ENCODE results near the gene ISYNA1.

DNA sequence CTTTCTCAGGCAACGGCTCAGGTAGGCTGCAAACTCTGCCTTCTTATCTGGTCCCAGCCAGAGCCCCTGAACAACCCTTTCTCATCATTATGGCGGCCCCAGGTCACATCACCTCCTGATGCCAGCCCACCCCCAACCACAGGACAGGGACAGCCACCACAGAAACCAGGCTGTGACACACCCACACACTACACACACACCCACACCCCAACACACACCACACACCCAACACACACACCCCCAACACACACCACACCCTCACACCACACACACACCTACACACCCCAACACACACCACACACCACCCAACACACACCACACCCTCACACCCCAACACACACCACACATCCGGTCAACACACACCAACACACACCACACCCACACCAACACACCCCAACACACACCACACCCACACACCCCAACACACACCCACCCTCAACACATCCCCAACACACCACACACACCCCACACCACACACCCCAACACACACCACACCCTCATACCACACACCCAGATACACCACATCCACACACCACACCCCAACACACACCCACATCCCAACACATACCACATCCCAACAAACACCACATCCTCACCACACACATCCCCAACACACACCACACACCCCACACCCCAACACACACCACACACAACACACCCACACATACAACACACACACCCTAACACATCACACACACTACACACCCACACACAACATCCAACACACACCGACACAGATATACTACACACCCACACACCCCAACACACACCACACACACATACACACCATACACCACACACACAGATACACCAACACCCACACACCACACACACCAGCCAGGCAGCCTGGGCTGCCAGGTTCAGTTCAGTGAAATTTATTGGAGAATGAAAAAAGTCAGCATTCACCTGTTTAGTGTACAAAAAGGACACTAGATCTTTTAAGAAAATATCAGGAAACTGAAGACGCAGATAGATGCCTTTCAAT is 4.2 kb upstream of the ISYNA1 start:
- TF ChIP-seq, protein P1, sequence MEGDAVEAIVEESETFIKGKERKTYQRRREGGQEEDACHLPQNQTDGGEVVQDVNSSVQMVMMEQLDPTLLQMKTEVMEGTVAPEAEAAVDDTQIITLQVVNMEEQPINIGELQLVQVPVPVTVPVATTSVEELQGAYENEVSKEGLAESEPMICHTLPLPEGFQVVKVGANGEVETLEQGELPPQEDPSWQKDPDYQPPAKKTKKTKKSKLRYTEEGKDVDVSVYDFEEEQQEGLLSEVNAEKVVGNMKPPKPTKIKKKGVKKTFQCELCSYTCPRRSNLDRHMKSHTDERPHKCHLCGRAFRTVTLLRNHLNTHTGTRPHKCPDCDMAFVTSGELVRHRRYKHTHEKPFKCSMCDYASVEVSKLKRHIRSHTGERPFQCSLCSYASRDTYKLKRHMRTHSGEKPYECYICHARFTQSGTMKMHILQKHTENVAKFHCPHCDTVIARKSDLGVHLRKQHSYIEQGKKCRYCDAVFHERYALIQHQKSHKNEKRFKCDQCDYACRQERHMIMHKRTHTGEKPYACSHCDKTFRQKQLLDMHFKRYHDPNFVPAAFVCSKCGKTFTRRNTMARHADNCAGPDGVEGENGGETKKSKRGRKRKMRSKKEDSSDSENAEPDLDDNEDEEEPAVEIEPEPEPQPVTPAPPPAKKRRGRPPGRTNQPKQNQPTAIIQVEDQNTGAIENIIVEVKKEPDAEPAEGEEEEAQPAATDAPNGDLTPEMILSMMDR (conservative IDR thresholded peaks at IDR 0.05; ENCODE audit: low read depth in 2 of 2), result no peak
- TF ChIP-seq ZNF114 (CRISPR knock-in tag; IDR thresholded peaks at IDR 0.05) (no peak), EZH2phosphoT487 (IDR thresholded peaks at IDR 0.05; ENCODE audit: unreplicated experiment) (no peak), POLR2AphosphoS5 (IDR thresholded peaks at IDR 0.05; ENCODE audit: low read depth) (no peak), EZH2 (IDR thresholded peaks at IDR 0.05; ENCODE audit: low read depth, unreplicated experiment) (no peak), JUNB (IDR thresholded peaks at IDR 0.05; ENCODE audit: unreplicated experiment) (no peak), CREB1 (CRISPR knock-in tag; IDR thresholded peaks at IDR 0.05; ENCODE audit: low read depth) (no peak), NANOG (IDR thresholded peaks at IDR 0.05; ENCODE audit: borderline replicate concordance) (no peak), ZNF331 (CRISPR knock-in tag; IDR thresholded peaks at IDR 0.05; ENCODE audit: low read depth) (no peak), STAT1 (IDR thresholded peaks at IDR 0.05; ENCODE audit: unreplicated experiment) (no peak)
- TF ChIP-seq, protein P2, sequence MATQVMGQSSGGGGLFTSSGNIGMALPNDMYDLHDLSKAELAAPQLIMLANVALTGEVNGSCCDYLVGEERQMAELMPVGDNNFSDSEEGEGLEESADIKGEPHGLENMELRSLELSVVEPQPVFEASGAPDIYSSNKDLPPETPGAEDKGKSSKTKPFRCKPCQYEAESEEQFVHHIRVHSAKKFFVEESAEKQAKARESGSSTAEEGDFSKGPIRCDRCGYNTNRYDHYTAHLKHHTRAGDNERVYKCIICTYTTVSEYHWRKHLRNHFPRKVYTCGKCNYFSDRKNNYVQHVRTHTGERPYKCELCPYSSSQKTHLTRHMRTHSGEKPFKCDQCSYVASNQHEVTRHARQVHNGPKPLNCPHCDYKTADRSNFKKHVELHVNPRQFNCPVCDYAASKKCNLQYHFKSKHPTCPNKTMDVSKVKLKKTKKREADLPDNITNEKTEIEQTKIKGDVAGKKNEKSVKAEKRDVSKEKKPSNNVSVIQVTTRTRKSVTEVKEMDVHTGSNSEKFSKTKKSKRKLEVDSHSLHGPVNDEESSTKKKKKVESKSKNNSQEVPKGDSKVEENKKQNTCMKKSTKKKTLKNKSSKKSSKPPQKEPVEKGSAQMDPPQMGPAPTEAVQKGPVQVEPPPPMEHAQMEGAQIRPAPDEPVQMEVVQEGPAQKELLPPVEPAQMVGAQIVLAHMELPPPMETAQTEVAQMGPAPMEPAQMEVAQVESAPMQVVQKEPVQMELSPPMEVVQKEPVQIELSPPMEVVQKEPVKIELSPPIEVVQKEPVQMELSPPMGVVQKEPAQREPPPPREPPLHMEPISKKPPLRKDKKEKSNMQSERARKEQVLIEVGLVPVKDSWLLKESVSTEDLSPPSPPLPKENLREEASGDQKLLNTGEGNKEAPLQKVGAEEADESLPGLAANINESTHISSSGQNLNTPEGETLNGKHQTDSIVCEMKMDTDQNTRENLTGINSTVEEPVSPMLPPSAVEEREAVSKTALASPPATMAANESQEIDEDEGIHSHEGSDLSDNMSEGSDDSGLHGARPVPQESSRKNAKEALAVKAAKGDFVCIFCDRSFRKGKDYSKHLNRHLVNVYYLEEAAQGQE (IDR thresholded peaks at IDR 0.05; ENCODE audit: unreplicated experiment), result no peak
